22Rv1 (cell line): ENCODE measurements around the gene NANOS1.

Source experiments
- CTCF ChIP-seq: fragments of 450-650 bp; IDR thresholded peaks from 2 replicates; pipeline ENCODE4 v1.5.1; 2017; ENCODE audit warnings: mild to moderate bottlenecking
- ZFX ChIP-seq: fragments of 450-650 bp; IDR thresholded peaks from 2 replicates; pipeline ENCODE4 v1.6.1; 2017; ENCODE audit warnings: antibody characterized with exemption, borderline replicate concordance

DNA sequence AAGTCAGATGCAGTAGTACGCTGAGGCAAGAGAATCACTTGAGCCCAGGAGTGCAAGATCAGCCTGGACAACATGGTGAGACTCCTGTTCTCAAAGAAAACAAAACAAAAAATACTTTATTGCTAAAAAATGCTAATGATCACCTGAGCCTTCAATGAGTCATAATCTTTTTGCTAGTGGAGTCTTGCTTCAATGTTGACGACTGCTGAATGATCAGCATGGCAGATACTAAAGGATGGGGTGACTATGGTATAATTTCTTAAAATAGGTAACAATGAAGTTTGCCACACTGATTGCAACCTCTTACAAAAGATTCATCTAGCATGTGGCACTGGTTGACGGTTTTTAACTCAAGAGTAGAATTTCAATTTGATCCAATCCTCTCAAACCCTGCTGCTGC lies 22.3 kb downstream of the NANOS1 start:
- TF ChIP-seq CTCF (no peak), ZFX (no peak)
